Psoas muscle (tissue), 8 donors: ENCODE data around the gene OSBPL8. TPM values are rescaled to one million over a fixed set of nuclear protein-coding genes. Genes with fewer than 3 reads are reported as not detected.
"Not testable (repeated sequence)": the region's sequence is repeated elsewhere in the genome, so short reads cannot be mapped to it uniquely, and the experiment has no call there.

Experiments used
- ATAC-seq, 4 donors: fragments of 200-7000 bp; cut with Tn5 transposase; one replicate each; pipeline ENCODE4 v1.9.1; 2020; ENCODE audit warnings: moderate library complexity in 3 of 4, mild to moderate bottlenecking in 2 of 4
- DNase-seq, 2 donors: peaks; one replicate each; pipeline ENCODE4 v3.0.0-alpha.2; 2020
- H3K27ac ChIP-seq: fragments of 200-600 bp; one replicate; pipeline ENCODE4 v1.8.0; 2022
- H3K27me3 ChIP-seq, 3 donors: fragments of 200-600 bp in 1 of 3; one replicate each; pipeline versions ENCODE4 v1.6.1 to v1.8.0; 2013 to 2022; ENCODE audit warnings: low read length in 2 of 3, mild to moderate bottlenecking in 2 of 3, moderate library complexity in 1 of 3; ENCODE audit not compliant: insufficient read depth in 3 of 3
- H3K36me3 ChIP-seq, 2 donors: fragments of 200-600 bp in 1 of 2; one replicate each; pipeline versions ENCODE4 v1.6.1 to v1.8.0; 2013 to 2022; ENCODE audit warnings: low read depth in 1 of 2, mild to moderate bottlenecking in 1 of 2, moderate library complexity in 1 of 2; ENCODE audit not compliant: insufficient read depth in 1 of 2
- H3K4me1 ChIP-seq: fragments of 200-600 bp; one replicate; pipeline ENCODE4 v1.8.0; 2022
- H3K4me3 ChIP-seq: fragments of 200-600 bp; one replicate; pipeline ENCODE4 v1.8.0; 2022; ENCODE audit warnings: mild to moderate bottlenecking
- H3K9me3 ChIP-seq: fragments of 200-600 bp; one replicate; pipeline ENCODE4 v1.8.0; 2022
- WGBS, 3 donors: extraction: QIAGEN DNeasy Blood & Tissue Kit; methylation state at CpG; one replicate each; pipeline versions ENCODE4 v1.1.6 to v1.1.7; 2013; 5-methylcytosine and 5-hydroxymethylcytosine counted together
- intact Hi-C, 2 donors: fragments of 100-400 bp; cut with DNase I; formaldehyde crosslinking; loops; one replicate each; pipeline versions ENCODE4 v1.11.0 to v1.14.2; 2022
- polyA plus RNA-seq, 3 donors: library from polyadenylated mRNA; stranded (reverse); fragments of 200-250 nt; gene quantifications; one replicate each; pipeline ENCODE4 v1.2.3, GENCODE V29; 2013
- total RNA-seq, 4 donors: library from RNA; stranded (reverse); fragmentation: NEBNext Ultra II Directional in 2 of 4; extraction: Animal tissue kit (Norgen Biotek cat#: 25700) in 2 of 4; gene quantifications; one replicate each; pipeline versions ENCODE4 v1.2.1 to v1.2.4, GENCODE V29; 2021 to 2023
- TF ChIP-seq, protein P1 (sequence below): fragments of 200-600 bp; IDR thresholded peaks from one replicate; pipeline ENCODE4 v1.8.0; 2022; ENCODE audit warnings: antibody characterized with exemption
- donor health status: healthy with polysubstance abuse.
- donor health status: DM: no; HTN: no; CAD: no; lungs with moderate emphysema.
- donor health status: Bipolar disorder and iron deficiency.
- donor health status: healthy.
- donor health status: DM: yes; HTN: yes; CAD: no.
- donor health status: DM: no; HTN: no; CAD: no.
- donor health status: DM: no; HTN: no; CAD: no.
- donor health status: DM: yes; HTN: yes; CAD: no.

The OSBPL8 gene
- total and polyA plus RNA-seq, 7 donors = 9.2 to 64.3 (median 39.5) TPM

DNA sequence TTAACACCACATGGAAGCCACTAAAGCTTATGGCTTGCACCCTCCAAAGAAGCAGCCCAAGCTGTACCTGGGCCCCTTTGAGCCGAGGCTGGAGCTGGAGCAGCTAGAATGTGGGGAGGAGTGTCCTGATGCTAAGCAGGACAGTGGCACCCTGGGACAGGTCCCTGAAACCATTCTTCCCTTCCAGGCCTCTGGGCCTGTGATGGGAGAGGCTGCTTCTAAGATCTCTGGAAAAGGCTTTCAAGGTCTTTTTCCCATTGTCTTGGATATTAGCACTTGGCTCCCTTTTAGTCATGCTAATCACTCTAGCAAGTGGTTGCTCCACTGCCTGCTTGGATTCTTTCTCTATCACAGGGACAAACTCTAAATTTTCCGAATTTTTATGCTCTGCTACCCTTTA is 40.9 kb downstream of the OSBPL8 start:
- Histone ChIP-seq H3K4me3 (no peak overlapping the region), H3K36me3 (no peaks in the 10 kb centered on the region), H3K27me3 (no peaks in the 10 kb centered on the region), H3K27ac (no peak overlapping the region), H3K9me3 (no peaks in the 10 kb centered on the region), H3K4me1 (peaks cover 3% of the 10 kb centered on the region)
- ATAC-seq = no peak
- intact Hi-C loops = no loop called here
- DNase-seq = no peak
- WGBS, 3 donors = 81 to 95% (median 82%) methylated on average over 2 of the region's 2 CpGs
- TF ChIP-seq, protein P1, sequence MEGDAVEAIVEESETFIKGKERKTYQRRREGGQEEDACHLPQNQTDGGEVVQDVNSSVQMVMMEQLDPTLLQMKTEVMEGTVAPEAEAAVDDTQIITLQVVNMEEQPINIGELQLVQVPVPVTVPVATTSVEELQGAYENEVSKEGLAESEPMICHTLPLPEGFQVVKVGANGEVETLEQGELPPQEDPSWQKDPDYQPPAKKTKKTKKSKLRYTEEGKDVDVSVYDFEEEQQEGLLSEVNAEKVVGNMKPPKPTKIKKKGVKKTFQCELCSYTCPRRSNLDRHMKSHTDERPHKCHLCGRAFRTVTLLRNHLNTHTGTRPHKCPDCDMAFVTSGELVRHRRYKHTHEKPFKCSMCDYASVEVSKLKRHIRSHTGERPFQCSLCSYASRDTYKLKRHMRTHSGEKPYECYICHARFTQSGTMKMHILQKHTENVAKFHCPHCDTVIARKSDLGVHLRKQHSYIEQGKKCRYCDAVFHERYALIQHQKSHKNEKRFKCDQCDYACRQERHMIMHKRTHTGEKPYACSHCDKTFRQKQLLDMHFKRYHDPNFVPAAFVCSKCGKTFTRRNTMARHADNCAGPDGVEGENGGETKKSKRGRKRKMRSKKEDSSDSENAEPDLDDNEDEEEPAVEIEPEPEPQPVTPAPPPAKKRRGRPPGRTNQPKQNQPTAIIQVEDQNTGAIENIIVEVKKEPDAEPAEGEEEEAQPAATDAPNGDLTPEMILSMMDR = no peak

DNA sequence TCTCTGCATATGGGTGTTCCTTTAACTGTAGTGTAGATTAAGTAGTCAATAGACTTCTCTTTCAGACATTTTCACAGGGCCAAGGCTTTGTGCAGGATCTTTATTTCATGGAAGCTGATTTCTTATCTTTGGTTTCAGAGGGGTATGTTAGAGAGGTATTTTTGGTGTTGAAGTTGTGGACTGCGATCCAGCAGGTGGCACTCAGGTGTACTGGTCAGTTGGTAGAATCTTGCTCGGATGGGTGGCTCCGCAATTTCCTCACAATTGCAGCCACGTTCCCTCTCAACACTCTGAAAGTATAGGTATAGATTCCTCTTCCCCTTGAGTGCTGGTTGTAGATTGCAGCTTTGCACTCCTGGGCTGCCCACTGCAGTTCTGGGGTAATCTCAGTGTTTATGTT is 44.3 kb downstream of the OSBPL8 start:
- Histone ChIP-seq H3K27me3 (no peaks in the 10 kb centered on the region), H3K4me1 (peaks cover 3% of the 10 kb centered on the region), H3K4me3 (no peak overlapping the region), H3K9me3 (no peaks in the 10 kb centered on the region), H3K36me3 (no peaks in the 10 kb centered on the region), H3K27ac (no peak overlapping the region)
- no peak for ATAC-seq
- 96 to 100% (median 99%) methylated on average over 4 of the region's 4 CpGs for WGBS, 3 donors
- intact Hi-C loops = no loop called here
- no peak for DNase-seq
- TF ChIP-seq, protein P1 = no peak

DNA sequence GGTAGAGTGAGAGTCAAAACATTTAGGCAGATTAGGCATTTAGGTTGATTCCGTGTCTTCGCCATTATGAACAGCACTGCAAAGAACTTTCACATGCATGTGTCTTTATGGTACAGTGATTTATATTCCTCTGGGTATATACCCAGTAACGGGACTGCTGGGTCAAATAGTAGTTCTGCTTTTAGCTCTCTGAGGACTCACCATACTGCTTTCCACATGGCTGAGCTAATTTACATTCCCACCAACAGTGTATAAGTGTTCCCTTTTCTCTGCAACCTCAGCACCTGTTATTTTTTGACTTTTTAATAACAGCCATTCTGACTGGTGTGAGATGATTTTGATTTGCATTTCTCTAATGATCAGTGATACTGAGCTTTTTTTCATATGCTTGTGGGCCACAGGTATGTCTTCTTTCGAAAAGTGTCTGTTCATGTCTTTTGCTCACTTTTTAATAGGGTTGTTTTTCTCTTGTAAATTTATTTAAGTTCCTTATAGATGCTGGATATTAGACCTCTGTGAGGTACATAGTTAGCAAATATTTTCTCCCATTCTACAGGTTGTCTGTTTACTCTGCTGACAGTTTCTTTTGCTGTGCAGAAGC is 48.4 kb downstream of the OSBPL8 start:
- H3K27me3 ChIP-seq, H3K9me3 ChIP-seq, ATAC-seq, DNase-seq, intact Hi-C loops, H3K27ac ChIP-seq, H3K4me1 ChIP-seq, H3K36me3 ChIP-seq, H3K4me3 ChIP-seq: not testable (repeated sequence)
- WGBS, 3 donors = 89 to 94% (median 94%) methylated on average over 4 of the region's 4 CpGs

DNA sequence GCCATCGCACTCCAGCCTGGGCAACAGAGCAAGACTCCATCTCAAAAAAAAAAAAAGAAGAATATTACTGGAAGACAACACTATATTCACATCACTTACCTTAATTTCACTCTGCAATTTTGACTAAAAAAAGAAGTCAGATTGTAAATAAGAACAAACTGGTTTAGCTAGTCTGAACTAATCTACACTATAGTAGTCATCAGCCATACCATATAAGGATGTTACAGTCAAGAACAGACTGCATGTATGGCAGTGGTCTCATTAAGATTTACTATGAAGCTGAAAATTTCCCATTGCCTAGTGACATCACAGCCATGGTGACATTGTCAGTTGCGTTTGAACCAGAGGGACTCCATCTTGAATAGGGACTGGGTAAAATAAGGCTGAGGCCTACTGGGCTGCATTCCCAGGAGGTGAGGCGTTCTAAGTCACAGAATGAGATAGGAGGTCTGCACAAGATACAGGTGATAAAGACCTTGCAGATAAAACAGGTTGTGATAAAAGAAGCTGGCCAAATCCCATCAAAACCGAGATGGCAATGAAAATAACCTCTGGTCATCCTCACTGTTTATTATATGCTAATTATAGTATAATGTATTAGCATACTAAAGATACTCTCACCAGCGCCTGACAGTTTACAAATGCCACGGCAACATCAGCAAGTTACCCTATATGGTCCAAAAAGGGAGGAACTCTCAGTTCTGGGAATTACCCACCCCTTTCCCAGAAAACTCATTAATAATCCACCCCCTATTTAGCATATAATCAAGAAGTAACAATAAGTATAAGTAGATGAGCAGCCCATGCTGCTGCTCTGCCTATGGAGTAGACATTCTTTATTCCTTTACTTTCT is 51.2 kb downstream of the OSBPL8 start:
- intact Hi-C loops = no loop called here
- no peak for ATAC-seq

DNA sequence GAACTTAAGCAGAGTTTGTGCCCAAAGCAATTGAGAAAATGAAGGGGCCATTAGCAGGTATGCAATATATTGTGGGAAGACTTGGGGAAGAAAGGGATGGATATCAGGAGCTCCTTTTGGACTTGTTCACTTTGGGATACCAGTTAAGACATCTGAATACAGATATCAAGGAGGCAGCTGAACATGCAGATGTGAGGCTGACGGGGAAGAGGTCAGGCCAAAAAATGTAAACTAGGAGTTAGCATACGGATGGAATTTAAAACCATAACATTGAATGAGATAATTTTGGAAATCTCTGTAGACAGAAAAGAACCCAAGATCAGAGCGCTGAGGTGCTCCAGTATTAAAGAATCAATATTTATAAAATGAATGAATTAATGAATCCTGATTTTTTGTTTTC is 53.4 kb downstream of the OSBPL8 start:
- Histone ChIP-seq H3K27ac (no peak overlapping the region), H3K27me3 (no peaks in the 10 kb centered on the region), H3K4me3 (no peak overlapping the region), H3K36me3 (peaks cover 0 to 2% of the 10 kb centered on the region in 2 donors), H3K4me1 (no peaks in the 10 kb centered on the region), H3K9me3 (no peaks in the 10 kb centered on the region)
- WGBS, 3 donors = 92 to 99% (median 96%) methylated on average over 3 of the region's 3 CpGs
- TF ChIP-seq, protein P1 = no peak
- DNase-seq (no peak), ATAC-seq (no peak)
- intact Hi-C loops = no loop called here

More for the DNA sequence above, 51.2 kb downstream of the OSBPL8 start:
- no peak overlapping the region for H3K4me3 ChIP-seq
- TF ChIP-seq, protein P1 = no peak
- H3K27me3 ChIP-seq = no peaks in the 10 kb centered on the region
- 86 to 95% (median 87%) methylated on average over 6 of the region's 6 CpGs for WGBS, 3 donors
- DNase-seq = no peak
- no peaks in the 10 kb centered on the region for H3K4me1 ChIP-seq
- H3K27ac ChIP-seq = no peak overlapping the region
- H3K9me3 ChIP-seq = no peaks in the 10 kb centered on the region
- no peaks in the 10 kb centered on the region for H3K36me3 ChIP-seq
